Limb (tissue), 2 donors: Measurements from ENCODE around the gene B3GNT4.
"Not testable (repeated sequence)": the region's sequence is repeated elsewhere in the genome, so short reads cannot be mapped to it uniquely, and the experiment has no call there.

Experiments
- DNase-seq, 2 donors: peaks; one replicate each; pipeline ENCODE4 v3.0.0-alpha.2; 2016; ENCODE audit errors: extremely low spot score in 2 of 2

The B3GNT4 gene

GRCh38 chr12:122215771-122216170, 12.3 kb downstream of the B3GNT4 start:
- DNase-seq = no peak

GRCh38 chr12:122216445-122216844, 12.9 kb downstream of the B3GNT4 start:
- DNase-seq = no peak

GRCh38 chr12:122225683-122226365, 22.3 kb downstream of the B3GNT4 start, which contains the start of gene DIABLO:
DIABLO (minus strand) TSS chr12:122226052; CDS start chr12:122226014, 38 bp downstream.
- peak; percentile 100 for DNase-seq

GRCh38 chr12:122226366-122227125, 23.0 kb downstream of the B3GNT4 start:
- peak in 1 of 2 donors; percentile 50 for DNase-seq

GRCh38 chr12:122227341-122227740, 23.8 kb downstream of the B3GNT4 start:
- DNase-seq = no peak

- DNase-seq = no peak
Measured at GRCh38 chr12:122228092-122228491, 24.6 kb downstream of the B3GNT4 start.

GRCh38 chr12:122230798-122231197, 27.3 kb downstream of the B3GNT4 start:
- no peak for DNase-seq

GRCh38 chr12:122232691-122233090, 29.2 kb downstream of the B3GNT4 start:
- DNase-seq = no peak

- no peak for DNase-seq
Measured at GRCh38 chr12:122235741-122236140, 32.2 kb downstream of the B3GNT4 start.

- DNase-seq = no peak
Measured at GRCh38 chr12:122238861-122239260, 35.4 kb downstream of the B3GNT4 start.

GRCh38 chr12:122243965-122244364, 40.5 kb downstream of the B3GNT4 start:
- DNase-seq = no peak

GRCh38 chr12:122244565-122245371, 41.3 kb downstream of the B3GNT4 start:
- no peak for DNase-seq

GRCh38 chr12:122245553-122245952, 42.0 kb downstream of the B3GNT4 start:
- no peak for DNase-seq

- DNase-seq = no peak
Measured at GRCh38 chr12:122250047-122250446, 46.5 kb downstream of the B3GNT4 start.

GRCh38 chr12:122250536-122250935, 47.0 kb downstream of the B3GNT4 start:
- DNase-seq = no peak

- DNase-seq = not testable (repeated sequence)
Measured at GRCh38 chr12:122258462-122258861, 55.0 kb downstream of the B3GNT4 start.
